Measurements from ENCODE around the gene RMND5B.
"Not testable (repeated sequence)": the region's sequence is repeated elsewhere in the genome, so short reads cannot be mapped to it uniquely, and the experiment has no call there.

Gene RMND5B

DNA sequence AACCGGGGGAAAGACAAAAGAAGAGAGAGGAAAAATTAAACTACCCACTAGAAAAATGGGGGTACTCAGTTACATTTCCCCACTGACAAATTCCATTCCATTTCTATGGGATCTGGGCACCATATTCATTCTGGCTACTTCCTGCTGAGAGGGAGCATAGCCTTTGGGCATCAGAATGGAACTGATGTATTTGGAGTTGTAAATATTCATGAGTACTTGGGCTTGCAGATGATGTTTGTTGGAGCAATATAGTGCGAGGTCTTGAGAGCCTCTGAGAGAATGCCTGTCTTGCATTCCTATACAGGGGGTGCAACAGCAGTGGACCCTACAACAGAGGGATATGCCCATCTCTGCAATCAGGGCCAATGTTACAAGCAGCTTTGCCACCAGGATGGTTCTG lies 39.6 kb downstream of the RMND5B start:
- no peak for DNase-seq (ENCODE audit: low spot score)

DNA sequence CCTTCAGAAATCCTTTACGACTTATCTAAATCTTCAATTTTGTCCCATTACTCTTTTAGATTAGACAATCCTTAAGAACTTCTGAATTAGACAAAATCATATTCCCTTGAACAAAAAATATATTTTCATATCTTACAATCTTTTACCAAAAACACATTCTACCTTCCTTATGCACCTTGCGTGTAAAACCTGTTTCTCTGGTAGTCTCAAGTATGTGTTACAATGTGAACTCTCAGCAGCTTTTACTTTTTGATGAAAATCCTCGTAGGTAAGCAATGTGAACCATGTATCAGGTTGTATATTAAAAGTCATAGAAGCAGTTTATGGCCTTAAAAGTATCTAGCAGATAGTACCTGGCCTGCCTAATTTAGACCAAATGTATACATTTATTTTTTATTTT lies 43.6 kb downstream of the RMND5B start:
- DNase-seq (ENCODE audit: low spot score), result no peak

DNA sequence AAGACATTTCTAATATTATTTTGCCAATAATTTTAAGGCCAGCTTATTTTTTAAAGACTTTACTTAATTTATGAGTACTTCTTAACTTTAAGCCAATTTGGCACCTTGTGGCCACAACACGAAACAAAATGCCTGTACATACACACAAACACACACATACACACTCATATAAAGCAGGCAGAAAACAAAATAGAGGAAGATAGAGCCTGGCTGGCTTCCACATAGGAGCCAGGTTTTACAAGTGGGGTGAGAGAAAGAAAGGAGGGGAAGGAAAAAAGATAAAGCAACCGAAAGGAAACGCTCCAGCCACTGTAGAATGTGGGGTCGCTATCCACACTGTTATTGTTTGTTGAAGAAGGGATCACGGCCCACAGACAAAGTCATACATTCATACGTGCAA lies 46.0 kb downstream of the RMND5B start:
- no peak for DNase-seq (ENCODE audit: low spot score)

DNA sequence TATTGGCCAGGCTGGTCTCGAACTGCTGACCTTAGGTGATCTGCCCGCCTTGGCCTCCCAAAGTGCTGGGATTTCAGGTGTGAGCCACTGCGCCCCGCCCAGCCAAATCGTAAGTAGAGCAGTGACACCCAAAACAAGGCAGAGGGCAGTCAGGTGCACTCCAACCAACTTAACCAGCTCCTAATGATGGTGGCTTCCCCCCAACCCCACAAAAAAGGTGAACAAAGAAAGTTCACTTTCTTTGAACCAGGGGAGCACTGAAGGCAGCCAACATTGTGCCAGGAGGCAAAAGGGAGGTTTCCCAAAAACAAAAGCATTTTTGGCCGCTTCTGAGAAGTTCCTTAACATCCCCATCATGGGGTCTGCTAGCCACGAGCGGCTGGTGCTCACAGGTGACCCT lies 46.8 kb downstream of the RMND5B start:
- DNase-seq (ENCODE audit: low spot score), result no peak

DNA sequence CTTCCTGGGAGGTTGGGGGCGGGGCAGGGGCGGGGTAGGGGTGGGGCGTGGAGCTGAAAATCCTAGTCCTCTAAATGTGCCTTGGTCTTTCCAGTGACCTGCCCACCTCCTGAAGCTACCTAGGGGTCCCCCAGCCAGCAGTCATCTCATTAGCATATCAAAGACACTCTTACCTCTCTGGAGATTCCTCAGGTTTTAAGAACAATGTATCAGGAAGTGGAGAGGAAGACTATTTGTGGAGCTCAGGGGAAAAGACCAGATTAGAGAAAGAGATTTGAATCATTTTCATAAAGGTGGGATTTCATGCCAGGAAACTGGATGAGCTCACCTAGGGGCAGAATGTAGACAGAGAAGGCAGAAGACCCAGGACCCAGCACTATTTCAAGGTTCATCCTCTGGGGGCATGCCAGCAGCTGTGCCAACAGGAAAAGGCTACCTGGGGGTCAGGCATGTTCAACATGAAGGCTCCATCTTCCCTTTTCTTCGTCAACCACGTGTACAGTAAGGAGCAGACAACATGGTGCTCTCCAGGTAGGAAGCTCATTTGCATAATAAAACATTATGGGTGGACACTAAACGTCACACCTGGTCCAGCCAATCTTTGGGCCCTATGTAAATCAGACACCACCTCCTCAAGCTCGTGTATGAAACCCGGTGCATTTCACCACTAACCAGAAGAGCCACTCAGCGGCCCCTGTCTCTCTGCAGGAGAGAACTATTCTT lies 49.5 kb downstream of the RMND5B start:
- no peak for DNase-seq (ENCODE audit: low spot score)

DNA sequence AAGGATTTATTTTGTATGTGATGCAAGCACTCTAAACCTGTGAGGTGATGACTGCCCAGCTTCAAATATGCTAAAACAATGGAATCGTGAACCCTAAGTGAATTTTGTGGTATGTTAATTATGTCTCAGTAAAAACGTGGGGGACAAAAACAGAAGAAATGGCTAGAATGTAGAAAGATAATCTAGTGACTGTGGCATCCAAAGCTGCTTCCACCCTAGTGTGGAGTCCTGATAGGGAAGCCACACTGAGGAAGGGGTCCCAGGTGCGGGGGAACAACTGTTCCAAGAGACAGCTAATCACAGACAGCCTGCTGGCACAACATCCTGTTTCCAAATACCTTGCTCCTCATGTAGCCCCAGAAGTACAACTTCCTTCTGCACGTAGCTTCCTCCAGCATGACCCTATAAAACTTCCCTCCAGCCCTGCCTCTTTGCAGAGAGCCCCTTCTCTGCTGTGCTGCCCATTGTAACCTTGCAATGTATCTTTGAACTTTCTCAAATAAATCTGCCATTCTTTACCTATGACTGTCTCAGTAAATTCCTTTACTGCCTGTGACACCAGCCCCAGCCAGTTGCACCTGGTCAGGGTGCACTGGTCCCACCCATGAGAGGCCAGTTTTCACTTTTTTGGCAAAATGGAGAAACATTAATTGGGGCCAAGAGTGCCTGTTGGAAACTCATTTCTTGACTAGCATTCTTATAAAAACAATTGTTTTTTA lies 51.5 kb downstream of the RMND5B start:
- DNase-seq (ENCODE audit: low spot score), result no peak

DNA sequence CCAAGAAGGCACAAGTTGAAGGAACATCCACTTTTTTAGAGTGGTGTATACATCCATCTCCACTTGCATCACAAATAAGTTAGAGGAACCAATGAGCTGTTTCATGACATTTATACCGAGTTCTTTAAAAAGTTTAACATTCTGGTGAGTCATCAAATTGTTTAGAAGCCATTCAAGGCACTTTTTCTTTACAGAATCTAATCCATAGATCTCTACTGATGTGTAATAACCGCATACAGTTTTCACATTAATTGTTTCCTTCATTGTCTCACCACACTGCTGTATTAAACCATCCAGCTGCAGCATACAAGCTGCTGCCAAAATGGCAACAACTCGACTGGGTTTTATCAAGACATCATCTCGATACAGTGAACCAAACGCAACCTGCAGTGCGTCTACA lies 55.6 kb downstream of the RMND5B start:
- DNase-seq (ENCODE audit: low spot score), result no peak

DNA sequence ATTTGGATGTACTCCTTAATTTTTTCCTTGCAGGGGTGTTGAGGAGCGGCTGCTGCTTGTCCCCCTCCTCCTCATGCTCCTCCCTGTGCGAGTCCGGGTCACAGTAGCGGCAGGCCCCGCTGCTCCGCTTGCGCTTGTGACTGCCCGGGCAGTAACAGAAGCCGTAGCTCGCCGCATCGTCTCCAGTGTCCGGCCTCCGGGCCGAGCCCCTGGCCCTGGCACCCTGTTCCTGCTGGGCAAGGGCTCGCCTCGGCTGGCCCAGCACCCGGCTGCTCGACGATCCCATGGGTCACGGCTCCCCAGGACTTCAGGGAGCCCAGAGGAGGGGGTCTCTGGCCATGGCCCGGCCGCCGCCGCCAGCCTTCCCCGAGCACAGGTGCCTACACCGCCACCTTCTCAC lies 56.2 kb downstream of the RMND5B start, which contains the start of gene GMCL2:
Gene GMCL2 (minus strand): TSS at position 358 of the 400 bp plus-strand sequence. CDS start 72 bp downstream, at position 286.
- DNase-seq (ENCODE audit: low spot score), result no peak

DNA sequence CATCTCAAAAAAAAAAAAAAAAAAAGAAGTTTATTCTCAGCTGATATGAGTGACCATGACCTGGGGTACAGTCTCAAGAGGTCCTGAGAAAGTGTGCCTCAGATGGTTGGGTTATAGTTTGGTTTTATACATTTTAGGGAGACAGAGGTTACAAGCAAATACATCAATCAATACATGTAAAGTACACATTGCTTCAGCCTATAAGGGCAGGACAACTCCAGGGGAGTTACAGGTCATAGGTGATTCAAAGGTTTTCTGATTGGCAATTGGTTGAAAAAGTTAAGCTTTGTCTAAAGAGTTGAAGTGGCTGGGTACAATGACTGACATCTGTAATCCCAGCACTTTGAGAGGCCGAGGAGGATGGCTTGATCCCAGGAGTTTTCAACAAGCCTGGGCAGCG lies 58.6 kb downstream of the RMND5B start:
- no peak for DNase-seq (ENCODE audit: low spot score)

DNA sequence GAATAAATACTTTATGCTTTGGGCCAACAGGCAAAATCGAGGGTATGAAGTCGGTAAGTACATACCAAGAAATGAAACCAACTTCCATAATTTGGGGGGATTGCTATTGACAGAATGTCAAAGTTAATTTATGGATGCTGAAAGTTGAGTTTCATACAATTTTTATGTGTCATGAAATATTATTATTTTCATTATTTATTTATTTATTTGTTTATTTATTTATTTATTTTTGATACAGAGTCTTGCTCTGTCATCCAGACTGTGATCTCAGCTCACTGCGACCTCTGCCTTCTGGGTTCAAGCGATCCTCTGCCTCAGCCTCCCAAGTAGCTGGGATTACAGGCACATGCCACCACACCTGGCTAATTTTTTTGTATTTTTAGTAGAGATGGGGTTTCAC lies 60.8 kb downstream of the RMND5B start:
- no peak for DNase-seq (ENCODE audit: low spot score)

DNA sequence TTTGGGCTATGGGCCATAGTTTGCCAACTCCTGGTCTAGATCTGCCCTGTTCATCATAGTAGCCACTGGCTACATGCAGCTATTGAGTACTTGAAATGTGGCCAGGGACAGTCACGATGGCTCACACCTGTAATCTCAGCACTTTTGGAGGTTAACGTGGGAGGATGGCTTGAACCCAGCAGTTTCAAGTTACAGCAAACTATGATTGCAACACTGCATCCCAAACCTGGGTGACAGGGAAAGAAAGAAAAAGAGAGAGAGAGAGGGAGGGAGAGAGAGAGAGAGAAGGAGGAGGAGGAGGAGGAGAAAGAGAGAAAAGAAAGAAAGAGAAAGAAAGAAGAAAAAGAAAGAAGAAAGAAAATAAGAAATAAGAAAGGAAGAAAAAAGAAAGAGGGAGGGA lies 61.4 kb downstream of the RMND5B start:
- DNase-seq (ENCODE audit: low spot score), result no peak

DNA sequence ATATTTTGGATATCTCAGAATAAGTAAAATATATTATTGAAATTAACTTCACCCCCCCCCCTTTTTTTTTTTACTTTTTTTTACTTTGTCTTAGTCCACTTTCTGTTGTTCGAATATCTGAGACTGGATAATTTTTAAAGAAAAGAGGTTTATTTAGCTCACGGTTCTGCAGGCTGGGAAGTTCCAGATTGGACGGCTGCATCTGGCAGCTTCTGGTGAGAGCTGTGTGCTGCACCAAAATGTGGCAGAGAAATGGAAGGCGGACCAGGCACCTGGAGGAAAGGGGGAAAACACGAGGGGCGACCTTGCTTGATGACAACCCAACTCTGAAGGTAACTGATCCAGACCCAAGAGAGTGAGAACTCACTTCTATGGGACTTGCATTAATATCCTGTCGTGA lies 62.0 kb downstream of the RMND5B start:
- no peak for DNase-seq (ENCODE audit: low spot score)

DNA sequence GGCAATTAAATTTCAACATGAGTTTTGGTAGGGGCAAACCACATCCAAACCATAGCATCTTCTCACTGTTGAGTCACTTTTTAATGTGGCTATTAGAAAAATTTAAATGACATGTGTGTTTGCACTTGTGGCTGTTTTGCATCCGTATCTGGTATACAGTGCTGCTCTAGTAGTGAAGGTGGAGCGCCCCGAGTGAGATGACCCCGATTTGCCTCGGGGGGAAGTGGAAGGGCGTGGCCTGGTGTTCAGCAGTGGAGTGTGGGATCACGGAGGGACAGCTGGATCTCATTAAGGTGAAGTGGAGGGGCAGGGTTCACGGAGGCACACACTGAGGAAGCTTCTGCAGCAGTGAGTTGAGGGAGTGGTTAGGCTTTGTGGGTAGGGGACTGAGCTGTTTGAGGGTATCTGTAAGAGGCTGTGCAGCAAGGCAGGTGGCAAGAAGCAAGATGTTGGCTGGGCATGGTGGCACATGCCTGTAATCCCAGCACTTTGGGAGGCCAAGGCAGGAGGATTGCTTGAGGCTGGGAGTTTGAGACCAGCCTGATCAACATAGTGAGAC lies 62.5 kb downstream of the RMND5B start:
- no peak for DNase-seq (ENCODE audit: low spot score)

DNA sequence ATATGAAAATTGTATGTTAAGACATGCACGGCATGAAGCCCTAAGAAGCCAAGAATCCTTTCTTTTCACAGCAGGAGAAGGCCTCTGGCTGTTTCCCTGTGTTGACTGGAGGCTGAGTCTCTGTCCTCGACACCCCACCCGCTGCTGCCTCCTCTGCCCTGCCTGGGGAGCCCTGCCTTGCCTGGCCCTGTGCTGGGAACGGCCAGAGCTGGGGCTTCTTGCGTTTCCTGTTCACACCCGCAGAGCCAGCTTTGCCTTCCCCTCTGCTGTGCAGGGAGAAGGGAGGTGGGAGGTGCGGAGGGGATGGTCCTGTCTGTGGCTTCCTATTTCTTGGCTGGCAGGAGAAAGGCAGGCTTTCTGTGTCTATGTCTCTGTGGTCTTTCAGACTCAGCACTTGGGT lies 63.2 kb downstream of the RMND5B start:
- DNase-seq (ENCODE audit: low spot score), result no peak

DNA sequence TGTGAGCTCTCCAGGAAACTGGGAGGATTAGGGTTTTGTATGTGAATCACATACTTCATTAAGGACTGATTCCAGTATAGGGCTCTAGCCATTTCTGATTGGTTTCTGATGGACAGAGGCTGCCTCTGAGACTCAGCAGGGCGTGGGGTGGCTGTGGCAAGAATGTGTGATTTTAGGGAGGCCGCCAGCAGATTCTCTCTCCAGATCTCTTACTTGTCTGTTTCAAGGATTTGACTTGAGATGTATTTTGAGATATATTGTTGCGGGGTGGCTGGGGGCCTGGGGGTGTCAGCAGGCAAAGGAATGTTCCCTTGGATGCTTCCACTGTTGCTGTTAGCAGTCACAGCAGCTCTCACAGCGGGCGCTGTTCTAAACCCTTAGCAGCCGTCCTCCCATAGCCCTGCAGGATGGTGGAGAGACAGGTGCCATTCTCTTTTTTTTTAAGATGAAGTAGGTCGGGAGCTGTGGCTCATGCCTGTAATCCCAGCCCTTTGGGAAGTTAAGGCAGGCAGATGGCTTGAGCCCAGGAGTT lies 65.5 kb downstream of the RMND5B start:
- no peak for DNase-seq (ENCODE audit: low spot score)

DNA sequence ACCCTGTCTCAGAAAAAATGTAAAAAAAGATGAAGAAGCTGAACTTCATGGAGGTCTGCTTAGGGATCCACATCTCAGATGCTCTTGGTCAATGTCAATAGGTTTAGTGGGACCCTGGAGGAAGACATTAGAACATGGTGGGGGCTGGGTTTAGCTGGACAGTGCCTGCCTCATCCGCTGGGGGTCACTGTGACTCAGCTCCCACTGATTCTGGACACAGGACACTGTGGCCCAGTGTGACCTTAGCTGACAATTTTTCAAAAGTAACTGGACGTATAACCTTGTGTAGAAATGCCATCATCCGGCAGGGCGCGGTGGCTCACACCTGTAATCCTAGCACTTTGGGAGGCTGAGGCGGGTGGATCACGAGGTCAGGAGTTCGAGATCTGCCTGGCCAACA lies 66.2 kb downstream of the RMND5B start:
- no peak for DNase-seq (ENCODE audit: low spot score)

DNA sequence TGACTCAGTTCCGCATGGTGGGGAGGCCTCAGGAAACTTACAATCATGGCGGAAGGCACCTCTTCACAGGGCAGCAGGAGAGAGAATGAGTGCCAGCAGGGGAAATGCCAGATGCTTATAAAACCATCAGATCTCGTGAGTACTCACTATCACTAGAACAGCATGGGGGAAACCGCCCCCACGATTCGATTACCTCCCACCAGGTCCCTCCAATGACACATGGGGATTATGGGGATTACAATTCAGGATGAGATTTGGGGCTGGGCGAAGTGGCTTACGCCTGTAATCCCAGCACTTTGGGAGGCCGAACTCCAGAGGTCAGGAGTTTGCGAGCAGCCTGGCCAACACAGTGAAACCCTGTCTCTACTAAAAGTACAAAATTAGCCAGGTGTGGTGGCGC lies 67.3 kb downstream of the RMND5B start:
- DNase-seq (ENCODE audit: low spot score), result not testable (repeated sequence)

DNA sequence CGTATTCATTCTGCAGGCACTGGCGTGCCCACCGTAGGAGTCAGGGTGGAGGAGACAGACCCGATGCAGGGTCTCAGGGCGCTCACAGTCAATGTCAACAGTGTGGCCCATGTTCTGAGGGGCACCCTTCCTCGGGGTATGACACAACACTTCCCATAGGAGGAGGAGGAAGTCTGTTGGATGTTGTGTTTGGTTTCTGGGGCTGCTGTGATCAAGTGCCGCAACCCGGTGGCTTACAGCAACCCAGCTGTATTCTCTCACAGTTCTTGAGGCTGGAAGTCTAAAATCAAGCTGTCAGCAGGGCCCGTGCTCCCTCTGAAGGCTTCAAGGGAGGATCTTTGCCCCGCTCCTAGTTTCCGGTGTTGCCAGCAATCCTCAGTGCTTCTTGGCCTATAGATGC lies 67.9 kb downstream of the RMND5B start:
- DNase-seq (ENCODE audit: low spot score), result no peak

DNA sequence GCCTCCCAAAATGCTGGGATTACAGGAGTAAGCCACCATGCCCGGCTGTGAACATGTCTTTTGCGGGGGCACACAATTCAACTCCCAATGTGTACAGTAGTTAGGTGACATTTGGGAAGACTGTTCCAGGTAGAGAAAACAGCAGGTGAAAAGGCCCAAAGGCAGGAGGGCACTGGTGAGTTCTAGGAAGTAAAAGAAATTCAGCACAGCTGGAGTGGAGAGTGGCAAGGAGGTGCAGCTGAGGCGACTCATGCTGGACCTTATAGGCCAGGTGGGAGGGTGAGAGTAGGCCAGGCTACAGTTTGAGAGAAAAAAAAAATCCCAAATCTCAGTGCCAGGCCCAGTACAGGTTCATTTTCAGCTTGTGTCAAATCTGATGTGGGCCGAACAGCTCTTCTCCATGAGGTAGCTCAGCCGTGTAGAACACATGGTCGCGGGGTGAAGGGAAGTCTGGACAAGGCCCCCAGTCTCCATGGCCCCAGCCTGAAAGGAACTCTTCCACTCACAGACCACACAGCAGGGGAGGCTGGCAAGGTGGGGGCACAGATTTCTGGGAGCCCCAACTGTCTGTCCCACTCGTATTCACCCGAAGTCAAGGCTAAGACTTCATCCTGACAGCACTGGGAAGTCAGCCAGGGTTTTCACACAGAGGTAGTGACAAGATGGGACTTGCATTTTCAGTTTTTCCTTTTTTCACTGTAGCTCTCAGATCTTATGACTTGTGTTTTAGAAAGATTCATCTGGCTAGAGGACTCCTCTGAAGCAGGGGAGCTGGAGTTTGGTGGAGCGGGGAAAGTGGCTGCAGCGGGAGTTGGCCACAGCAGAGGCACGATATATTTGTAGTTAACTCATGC lies 69.0 kb downstream of the RMND5B start:
- no peak for DNase-seq (ENCODE audit: low spot score)

Measured in putamen (tissue), 1 donor.